ENCODE results near the gene NECAB2.

GRCh38 chr16:84045818-84046470 lies 77.9 kb downstream of the NECAB2 start:
- no peak for TF ChIP-seq CTCF (IDR thresholded peaks at IDR 0.05; ENCODE audit: borderline replicate concordance, extremely low read depth, low read length, poor library complexity, severe bottlenecking)
- TF ChIP-seq EZH2 (IDR thresholded peaks at IDR 0.05; ENCODE audit: borderline replicate concordance, low read depth, low read length, severe bottlenecking) = no peak
